Caco-2 (cell line): ENCODE results near the gene PCLAF. TPM values are rescaled to one million over a fixed set of nuclear protein-coding genes. Genes with fewer than 3 reads are reported as not detected.
"Not testable (repeated sequence)": the region's sequence is repeated elsewhere in the genome, so short reads cannot be mapped to it uniquely, and the experiment has no call there.

Source experiments
- BruUV-seq: library from RNA; stranded (reverse); fragments of 400-500 nt; replicated peaks from 2 replicates; lab custom pipeline; 2021; lab: Mats Ljungman, UMichigan
- CTCF ChIA-PET: fragments of 300-600 bp; sonication (Branson Sonifier 250); formaldehyde crosslinking; loops from one replicate; lab custom pipeline; 2022; ENCODE audit warnings: antibody characterized with exemption; lab: Charles Lee
- POLR2A ChIA-PET: fragments of 300-600 bp; sonication (Branson Sonifier 250); formaldehyde crosslinking; loops from one replicate; lab custom pipeline; 2022; ENCODE audit warnings: antibody characterized with exemption; lab: Charles Lee
- DNase-seq, 2 experiments: peaks; one replicate each; pipeline versions ENCODE4 v3.0.0 to v3.0.0-alpha.2; 2020 to 2022
- H3K27me3 ChIP-seq: replicated peaks from 2 replicates; pipeline ENCODE4 v1.6.0; 2011; ENCODE audit warnings: low read length; ENCODE audit not compliant: control insufficient read depth, insufficient read depth
- H3K36me3 ChIP-seq: 2 replicates; pipeline ENCODE4 v1.5.1; 2011; ENCODE audit warnings: low read length; ENCODE audit not compliant: control insufficient read depth, insufficient read depth
- H3K4me1 ChIP-seq: fragments of 250-450 bp; sonication (Bioruptor Pico); 2 replicates; pipeline ENCODE4 v1.5.1; 2020; ENCODE audit warnings: mild to moderate bottlenecking
- H3K4me3 ChIP-seq: 2 replicates; pipeline ENCODE4 v1.5.1; 2011; ENCODE audit warnings: low read depth, mild to moderate bottlenecking, control low read depth, low read length
- H3K9me3 ChIP-seq: fragments of 250-450 bp; sonication (Bioruptor Pico); 2 replicates; pipeline ENCODE4 v1.5.1; 2020; ENCODE audit warnings: mild to moderate bottlenecking, moderate library complexity
- H3K27ac Mint-ChIP-seq: one replicate; pipeline ENCODE4 v1.8.0; 2022; ENCODE audit warnings: mixed read lengths; ENCODE audit not compliant: unreplicated experiment
- H3K27me3 Mint-ChIP-seq: one replicate; pipeline ENCODE4 v1.8.0; 2022; ENCODE audit warnings: mixed read lengths; ENCODE audit not compliant: insufficient read depth, unreplicated experiment
- H3K36me3 Mint-ChIP-seq: one replicate; pipeline ENCODE4 v1.8.0; 2022; ENCODE audit warnings: mild to moderate bottlenecking, mixed read lengths; ENCODE audit not compliant: insufficient read depth, unreplicated experiment
- H3K4me1 Mint-ChIP-seq: one replicate; pipeline ENCODE4 v1.8.0; 2022; ENCODE audit warnings: low read depth, mixed read lengths; ENCODE audit not compliant: unreplicated experiment
- H3K4me3 Mint-ChIP-seq: one replicate; pipeline ENCODE4 v1.8.0; 2022; ENCODE audit warnings: mild to moderate bottlenecking, moderate library complexity, mixed read lengths; ENCODE audit not compliant: unreplicated experiment
- H3K9me3 Mint-ChIP-seq: one replicate; pipeline ENCODE4 v1.8.0; 2022; ENCODE audit warnings: mixed read lengths; ENCODE audit not compliant: unreplicated experiment
- intact Hi-C: fragments of 100-400 bp; cut with micrococcal nuclease; formaldehyde crosslinking; loops from one replicate; pipeline ENCODE4 v1.10.0; 2022; ENCODE audit not compliant: unreplicated experiment
- total RNA-seq: library from RNA; stranded (reverse); gene quantifications from 2 replicates; pipeline ENCODE4 v1.2.3, GENCODE V29; 2022
- TF ChIP-seq, protein P1 (sequence below), 2 experiments: fragments of 200-600 bp in 1 of 2; IDR thresholded peaks; 1 replicate in 1 of 2; 2 replicates in 1 of 2; pipeline versions ENCODE4 v1.5.1 to v1.8.0; 2011 to 2022; ENCODE audit warnings: antibody characterized with exemption in 1 of 2, control low read depth in 1 of 2, inconsistent platforms in 1 of 2, low read depth in 1 of 2, low read length in 1 of 2, mild to moderate bottlenecking in 1 of 2, moderate library complexity in 1 of 2; ENCODE audit not compliant: insufficient read depth in 1 of 2, severe bottlenecking in 1 of 2, unreplicated experiment in 1 of 2

Gene PCLAF
- total RNA-seq, 1 experiment from 2014 or later = 93.7 TPM

GRCh38 chr15:64400583-64400982 lies 19.3 kb upstream of the PCLAF start:
- H3K36me3 ChIP-seq = no peaks in the 10 kb centered on the region; the same call in 1 of the 2 replicates
- no peak overlapping the region for H3K4me3 Mint-ChIP-seq
- DNase-seq = no peak
- no peaks in the 10 kb centered on the region for H3K9me3 ChIP-seq
- peaks cover 1% of the 10 kb centered on the region for H3K4me1 Mint-ChIP-seq
- intact Hi-C loops = no loop called here
- H3K4me1 ChIP-seq = no peaks in the 10 kb centered on the region; the same call in 1 of the 2 replicates
- H3K27me3 ChIP-seq = no peaks in the 10 kb centered on the region
- POLR2A ChIA-PET = no interaction called here
- TF ChIP-seq, protein P1, sequence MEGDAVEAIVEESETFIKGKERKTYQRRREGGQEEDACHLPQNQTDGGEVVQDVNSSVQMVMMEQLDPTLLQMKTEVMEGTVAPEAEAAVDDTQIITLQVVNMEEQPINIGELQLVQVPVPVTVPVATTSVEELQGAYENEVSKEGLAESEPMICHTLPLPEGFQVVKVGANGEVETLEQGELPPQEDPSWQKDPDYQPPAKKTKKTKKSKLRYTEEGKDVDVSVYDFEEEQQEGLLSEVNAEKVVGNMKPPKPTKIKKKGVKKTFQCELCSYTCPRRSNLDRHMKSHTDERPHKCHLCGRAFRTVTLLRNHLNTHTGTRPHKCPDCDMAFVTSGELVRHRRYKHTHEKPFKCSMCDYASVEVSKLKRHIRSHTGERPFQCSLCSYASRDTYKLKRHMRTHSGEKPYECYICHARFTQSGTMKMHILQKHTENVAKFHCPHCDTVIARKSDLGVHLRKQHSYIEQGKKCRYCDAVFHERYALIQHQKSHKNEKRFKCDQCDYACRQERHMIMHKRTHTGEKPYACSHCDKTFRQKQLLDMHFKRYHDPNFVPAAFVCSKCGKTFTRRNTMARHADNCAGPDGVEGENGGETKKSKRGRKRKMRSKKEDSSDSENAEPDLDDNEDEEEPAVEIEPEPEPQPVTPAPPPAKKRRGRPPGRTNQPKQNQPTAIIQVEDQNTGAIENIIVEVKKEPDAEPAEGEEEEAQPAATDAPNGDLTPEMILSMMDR (IDR thresholded peaks at IDR 0.05; ENCODE audit: insufficient read depth in 1 of 2, low read depth in 1 of 2, low read length in 1 of 2, severe bottlenecking in 1 of 2, unreplicated experiment in 1 of 2) = no peak
- no peaks in the 10 kb centered on the region for H3K9me3 Mint-ChIP-seq
- H3K4me3 ChIP-seq = no peak overlapping the region
- no peak overlapping the region for H3K27ac Mint-ChIP-seq
- no peaks in the 10 kb centered on the region for H3K27me3 Mint-ChIP-seq
- BruUV-seq = no TSS peak
- H3K36me3 Mint-ChIP-seq = peaks cover 52% of the 10 kb centered on the region
- CTCF ChIA-PET = no interaction called here

DNA sequence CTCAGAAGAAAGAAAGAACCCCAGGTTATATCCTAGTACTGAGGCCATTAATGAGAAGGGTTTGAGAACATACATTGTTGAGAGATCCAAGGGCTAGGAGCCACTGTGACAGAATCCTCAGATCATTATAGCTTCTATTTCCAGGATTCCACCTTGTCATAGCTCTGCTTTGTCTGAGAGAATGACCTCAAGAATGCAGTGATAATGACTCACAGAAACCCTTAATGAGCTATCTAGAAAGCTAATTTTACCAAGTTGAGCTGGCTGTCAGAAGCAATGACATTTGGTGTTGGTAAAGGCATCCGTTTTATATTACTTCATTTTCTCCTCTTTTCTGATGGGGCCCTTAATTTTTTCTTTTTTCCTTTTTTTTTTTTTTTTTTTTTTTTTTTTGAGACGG lies 17.3 kb upstream of the PCLAF start:
- CTCF ChIA-PET = interaction anchor here (0.7 kb wide), 1 partner anchor 290 kb away, joined by 3 read pairs; no protein-coding TSS in a partner anchor
- no peaks in the 10 kb centered on the region for H3K9me3 Mint-ChIP-seq
- POLR2A ChIA-PET = no interaction called here
- no peaks in the 10 kb centered on the region for H3K9me3 ChIP-seq
- intact Hi-C loops = no loop called here
- TF ChIP-seq, protein P1 (IDR thresholded peaks at IDR 0.05; ENCODE audit: insufficient read depth in 1 of 2, low read depth in 1 of 2, low read length in 1 of 2, severe bottlenecking in 1 of 2, unreplicated experiment in 1 of 2) = no peak
- peaks cover 54% of the 10 kb centered on the region for H3K36me3 Mint-ChIP-seq
- no peaks in the 10 kb centered on the region for H3K4me1 ChIP-seq
- no peak for DNase-seq
- H3K27me3 ChIP-seq = no peaks in the 10 kb centered on the region
- no peak overlapping the region for H3K4me3 Mint-ChIP-seq
- H3K27ac Mint-ChIP-seq = no peak overlapping the region
- no peaks in the 10 kb centered on the region for H3K4me1 Mint-ChIP-seq
- H3K27me3 Mint-ChIP-seq = no peaks in the 10 kb centered on the region
- H3K4me3 ChIP-seq = no peak overlapping the region
- no peaks in the 10 kb centered on the region; the same call in 1 of the 2 replicates for H3K36me3 ChIP-seq
- BruUV-seq = no TSS peak

- DNase-seq = no peak
- TF ChIP-seq, protein P1 (IDR thresholded peaks at IDR 0.05; ENCODE audit: insufficient read depth in 1 of 2, low read depth in 1 of 2, low read length in 1 of 2, severe bottlenecking in 1 of 2, unreplicated experiment in 1 of 2) = no peak
- Histone ChIP-seq H3K9me3 (no peaks in the 10 kb centered on the region), H3K36me3 (no peaks in the 10 kb centered on the region; the same call in 1 of the 2 replicates), H3K4me3 (no peak overlapping the region), H3K4me1 (no peaks in the 10 kb centered on the region), H3K27me3 (no peaks in the 10 kb centered on the region)
- intact Hi-C loops = no loop called here
- no peaks in the 10 kb centered on the region for H3K9me3 Mint-ChIP-seq
- H3K27ac Mint-ChIP-seq = no peak overlapping the region
- POLR2A ChIA-PET = no interaction called here
- CTCF ChIA-PET = interaction anchor here (0.7 kb wide), 1 partner anchor 17 kb away, joined by 8 read pairs; no protein-coding TSS in a partner anchor
- no peak overlapping the region for H3K4me3 Mint-ChIP-seq
- peaks cover 55% of the 10 kb centered on the region for H3K36me3 Mint-ChIP-seq
- no peaks in the 10 kb centered on the region for H3K4me1 Mint-ChIP-seq
- no peaks in the 10 kb centered on the region for H3K27me3 Mint-ChIP-seq
- BruUV-seq = no TSS peak
These were observed 15.5 kb upstream of the PCLAF start for GRCh38 chr15:64396789-64397188.

DNA sequence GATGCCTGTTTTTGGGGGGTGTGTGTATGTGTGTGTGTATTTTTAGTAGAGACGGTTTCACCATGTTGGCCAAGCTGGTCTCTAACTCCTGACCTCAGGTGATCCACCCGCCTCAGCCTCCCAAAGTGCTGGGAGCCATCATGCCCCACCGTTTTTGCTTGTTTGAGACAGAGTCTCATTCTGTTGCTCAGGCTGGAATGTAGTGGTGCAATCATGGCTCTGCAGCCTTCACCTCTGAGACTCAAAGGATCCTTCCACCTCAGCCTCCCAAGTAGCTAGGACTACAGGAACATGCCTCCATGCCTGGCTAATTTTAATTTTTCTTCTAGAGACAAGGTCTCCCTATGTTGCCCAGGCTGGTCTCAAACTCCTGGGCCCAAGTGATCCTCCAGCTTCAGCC lies 11.2 kb upstream of the PCLAF start:
- H3K4me3 ChIP-seq, H3K9me3 Mint-ChIP-seq, CTCF ChIA-PET, H3K4me1 Mint-ChIP-seq, H3K27me3 Mint-ChIP-seq, POLR2A ChIA-PET, H3K27ac Mint-ChIP-seq, H3K36me3 ChIP-seq, H3K27me3 ChIP-seq, H3K9me3 ChIP-seq, H3K4me3 Mint-ChIP-seq, BruUV-seq, DNase-seq, H3K4me1 ChIP-seq, intact Hi-C loops: not testable (repeated sequence)
- H3K36me3 Mint-ChIP-seq = peaks cover 38% of the 10 kb centered on the region
